ENCODE results near the gene FZD4. TPM values are rescaled to one million over a fixed set of nuclear protein-coding genes. Genes with fewer than 3 reads are reported as not detected.
"Not testable (repeated sequence)": the region's sequence is repeated elsewhere in the genome, so short reads cannot be mapped to it uniquely, and the experiment has no call there.

Gene FZD4
- total and polyA plus RNA-seq, 2 experiments from 2014 or later = 7.7 to 18.9 TPM

DNA sequence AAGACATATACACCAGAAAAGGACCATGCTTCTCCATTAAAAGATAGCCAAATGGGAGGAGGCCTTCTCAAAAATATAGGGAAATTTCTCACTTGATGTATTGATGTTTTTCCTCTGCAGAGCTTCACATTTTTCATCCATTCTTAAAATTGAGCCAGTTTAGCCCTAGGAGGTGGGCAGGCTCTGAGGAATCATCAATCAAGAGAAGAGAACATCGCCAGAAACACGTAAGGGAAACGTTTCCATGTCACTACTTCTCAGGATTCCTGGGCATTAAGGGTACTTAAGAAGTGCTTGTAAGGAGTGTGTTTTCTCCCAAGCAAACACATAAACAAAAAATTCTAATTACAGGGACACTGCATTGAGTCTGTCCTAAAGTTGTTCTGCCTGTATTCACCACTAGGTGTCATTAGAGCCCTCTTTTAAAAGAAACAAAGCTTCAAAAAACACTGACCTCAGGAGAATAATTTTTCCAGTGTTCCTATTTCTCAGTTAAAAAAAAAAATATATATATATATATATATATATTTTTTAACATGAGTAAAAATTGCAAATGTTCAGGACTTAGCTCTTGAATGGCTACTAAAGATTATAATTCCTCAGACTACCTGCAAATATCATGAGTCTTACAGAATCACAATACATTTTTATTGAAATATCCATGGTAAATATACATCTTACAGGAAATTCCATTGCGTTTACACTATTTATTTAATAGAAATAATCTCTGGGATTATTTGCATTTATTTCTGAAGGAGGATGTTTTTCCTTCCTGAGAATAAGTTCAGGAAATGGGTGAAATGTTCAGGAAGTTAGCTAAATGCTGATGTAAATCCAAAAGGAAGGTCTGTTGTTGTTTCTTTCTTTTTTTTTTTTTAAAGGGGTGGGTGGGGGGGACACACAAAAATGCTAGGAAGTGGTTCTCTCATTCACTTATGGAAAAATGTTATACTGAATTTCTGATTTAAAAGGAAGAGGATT, 16.0 kb downstream of the FZD4 start:
- WGBS (ENCODE audit: low lambda C conversion rate, missing lambda C conversion rate) = 7% methylated on average over 4 of the region's 4 CpGs
- Histone ChIP-seq H4K20me1 (ENCODE audit: insufficient read depth, poor library complexity, severe bottlenecking) (no peaks in the 10 kb centered on the region), H3K4me3 (no peak overlapping the region), H2AFZ (peak overlapping the region; percentile 61), H3K9me3 (ENCODE audit: low read depth) (no peaks in the 10 kb centered on the region), H3K79me2 (peaks cover 3% of the 10 kb centered on the region), H3K27me3 (no peaks in the 10 kb centered on the region), H3K4me2 (peak overlapping the region; percentile 71), H3K27ac (peak overlapping the region; percentile 92), H3K9me2 (replicated peaks; ENCODE audit: insufficient read depth) (no peaks in the 10 kb centered on the region), H3K4me1 (ENCODE audit: insufficient read depth) (peaks cover 54% of the 10 kb centered on the region), H3K36me3 (replicated peaks; ENCODE audit: insufficient read depth, low read depth) (no peaks in the 10 kb centered on the region)
- TF ChIP-seq EZH2 (IDR thresholded peaks at IDR 0.05; ENCODE audit: borderline replicate concordance) (no peak), CTCF (IDR thresholded peaks at IDR 0.05; ENCODE audit: poor library complexity) (peak; percentile 77), EZH2phosphoT487 (IDR thresholded peaks at IDR 0.05; ENCODE audit: low read depth, severe bottlenecking, unreplicated experiment) (no peak)
- DNase-seq (ENCODE audit: low spot score) = peak; percentile 73

GRCh38 chr11:86938203-86938899, 16.8 kb downstream of the FZD4 start:
- Histone ChIP-seq H4K20me1 (ENCODE audit: insufficient read depth, poor library complexity, severe bottlenecking) (no peaks in the 10 kb centered on the region), H3K79me2 (peaks cover 3% of the 10 kb centered on the region), H3K4me3 (no peak overlapping the region), H3K9me3 (ENCODE audit: low read depth) (no peaks in the 10 kb centered on the region), H3K27ac (no peak overlapping the region), H3K4me2 (no peak overlapping the region), H2AFZ (no peak overlapping the region), H3K4me1 (ENCODE audit: insufficient read depth) (peaks cover 54% of the 10 kb centered on the region), H3K9me2 (replicated peaks; ENCODE audit: insufficient read depth) (no peaks in the 10 kb centered on the region), H3K27me3 (no peaks in the 10 kb centered on the region), H3K36me3 (replicated peaks; ENCODE audit: insufficient read depth, low read depth) (no peaks in the 10 kb centered on the region)
- no peak for TF ChIP-seq EZH2phosphoT487 (IDR thresholded peaks at IDR 0.05; ENCODE audit: low read depth, severe bottlenecking, unreplicated experiment)
- TF ChIP-seq CTCF (IDR thresholded peaks at IDR 0.05; ENCODE audit: poor library complexity) = no peak
- TF ChIP-seq EZH2 (IDR thresholded peaks at IDR 0.05; ENCODE audit: borderline replicate concordance) = no peak
- DNase-seq (ENCODE audit: low spot score) = no peak
- WGBS (ENCODE audit: low lambda C conversion rate, missing lambda C conversion rate) = 47% methylated on average over 6 of the region's 6 CpGs

- not testable (repeated sequence) for H2AFZ ChIP-seq; H3K9me2 ChIP-seq (replicated peaks; ENCODE audit: insufficient read depth); H3K27ac ChIP-seq; H3K27me3 ChIP-seq; H3K4me3 ChIP-seq; H3K36me3 ChIP-seq (replicated peaks; ENCODE audit: insufficient read depth, low read depth); H4K20me1 ChIP-seq (ENCODE audit: insufficient read depth, poor library complexity, severe bottlenecking); H3K79me2 ChIP-seq; H3K9me3 ChIP-seq (ENCODE audit: low read depth); DNase-seq (ENCODE audit: low spot score); H3K4me2 ChIP-seq
- WGBS (ENCODE audit: low lambda C conversion rate, missing lambda C conversion rate) = 76% methylated on average over 2 of the region's 2 CpGs
- H3K4me1 ChIP-seq (ENCODE audit: insufficient read depth) = peaks cover 48% of the 10 kb centered on the region
These were observed 17.9 kb downstream of the FZD4 start for GRCh38 chr11:86937193-86937806.
